ENCODE measurements around the gene TTC32.

TTC32 gene

GRCh38 chr2:19850056-19851050 is 51.4 kb downstream of the TTC32 start:
- no peak overlapping the region for H3K27ac ChIP-seq
- H3K27me3 ChIP-seq: no peaks in the 10 kb centered on the region
- H3K4me1 ChIP-seq (ENCODE audit: control insufficient read depth in 1 of 2, insufficient read depth in 1 of 2, low read depth in 1 of 2, low read length in 1 of 2): no peaks in the 10 kb centered on the region
- no peaks in the 10 kb centered on the region for H3K9me3 ChIP-seq
- TF ChIP-seq CTCF (IDR thresholded peaks at IDR 0.05): no peak
- no peak overlapping the region for H3K4me3 ChIP-seq (ENCODE audit: low read depth in 1 of 2, low read length in 1 of 2)
- no peaks in the 10 kb centered on the region for H3K36me3 ChIP-seq

- no peak for TF ChIP-seq CTCF (IDR thresholded peaks at IDR 0.05)
- no peaks in the 10 kb centered on the region for H3K9me3 ChIP-seq
- H3K27ac ChIP-seq: no peak overlapping the region
- no peaks in the 10 kb centered on the region for H3K36me3 ChIP-seq
- H3K4me3 ChIP-seq (ENCODE audit: low read depth in 1 of 2, low read length in 1 of 2): no peak overlapping the region
- no peaks in the 10 kb centered on the region for H3K4me1 ChIP-seq (ENCODE audit: control insufficient read depth in 1 of 2, insufficient read depth in 1 of 2, low read depth in 1 of 2, low read length in 1 of 2)
- no peaks in the 10 kb centered on the region for H3K27me3 ChIP-seq
Observed at GRCh38 chr2:19848952-19849351, 52.8 kb downstream of the TTC32 start.

GRCh38 chr2:19848029-19848750 is 53.6 kb downstream of the TTC32 start:
- Histone ChIP-seq H3K27ac (no peak overlapping the region), H3K4me3 (ENCODE audit: low read depth in 1 of 2, low read length in 1 of 2) (no peak overlapping the region), H3K9me3 (no peaks in the 10 kb centered on the region), H3K36me3 (no peaks in the 10 kb centered on the region), H3K4me1 (ENCODE audit: control insufficient read depth in 1 of 2, insufficient read depth in 1 of 2, low read depth in 1 of 2, low read length in 1 of 2) (no peaks in the 10 kb centered on the region), H3K27me3 (no peaks in the 10 kb centered on the region)
- TF ChIP-seq CTCF (IDR thresholded peaks at IDR 0.05): no peak

DNA sequence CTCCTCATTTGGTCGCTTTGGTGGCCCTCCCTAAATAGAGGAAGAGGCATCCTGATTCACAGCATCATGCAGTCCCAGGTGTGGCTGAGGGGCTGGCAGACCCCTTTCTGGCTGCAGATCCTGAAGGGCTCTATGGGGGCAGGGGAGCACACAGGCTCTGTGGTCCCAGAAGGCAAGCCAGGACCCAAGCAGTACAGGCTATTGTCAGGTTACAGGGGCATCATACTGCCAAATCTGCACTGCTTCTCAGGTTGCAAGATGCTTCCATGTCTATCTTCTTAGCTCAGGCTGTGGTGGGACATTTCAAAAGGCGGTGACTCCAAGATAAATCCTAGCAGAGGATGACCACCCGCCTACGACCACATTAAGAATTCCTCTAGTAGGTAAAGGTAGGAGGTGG is 54.3 kb downstream of the TTC32 start:
- no peaks in the 10 kb centered on the region for H3K4me1 ChIP-seq (ENCODE audit: control insufficient read depth in 1 of 2, insufficient read depth in 1 of 2, low read depth in 1 of 2, low read length in 1 of 2)
- no peaks in the 10 kb centered on the region for H3K27me3 ChIP-seq
- no peak overlapping the region for H3K27ac ChIP-seq
- no peak overlapping the region for H3K4me3 ChIP-seq (ENCODE audit: low read depth in 1 of 2, low read length in 1 of 2)
- no peaks in the 10 kb centered on the region for H3K9me3 ChIP-seq
- TF ChIP-seq CTCF (IDR thresholded peaks at IDR 0.05): no peak
- no peaks in the 10 kb centered on the region for H3K36me3 ChIP-seq
